ENCODE measurements around the gene SH3D21. TPM values are rescaled to one million over a fixed set of nuclear protein-coding genes. Genes with fewer than 3 reads are reported as not detected.
A peak's percentile ranks its signal among the peaks of the same experiment; 100 is the strongest.

The SH3D21 gene
- total and polyA plus RNA-seq, 2 donors (not counting 1 experiment from before 2014, with no cell fraction given), result 0.49 to 1.8 TPM

DNA sequence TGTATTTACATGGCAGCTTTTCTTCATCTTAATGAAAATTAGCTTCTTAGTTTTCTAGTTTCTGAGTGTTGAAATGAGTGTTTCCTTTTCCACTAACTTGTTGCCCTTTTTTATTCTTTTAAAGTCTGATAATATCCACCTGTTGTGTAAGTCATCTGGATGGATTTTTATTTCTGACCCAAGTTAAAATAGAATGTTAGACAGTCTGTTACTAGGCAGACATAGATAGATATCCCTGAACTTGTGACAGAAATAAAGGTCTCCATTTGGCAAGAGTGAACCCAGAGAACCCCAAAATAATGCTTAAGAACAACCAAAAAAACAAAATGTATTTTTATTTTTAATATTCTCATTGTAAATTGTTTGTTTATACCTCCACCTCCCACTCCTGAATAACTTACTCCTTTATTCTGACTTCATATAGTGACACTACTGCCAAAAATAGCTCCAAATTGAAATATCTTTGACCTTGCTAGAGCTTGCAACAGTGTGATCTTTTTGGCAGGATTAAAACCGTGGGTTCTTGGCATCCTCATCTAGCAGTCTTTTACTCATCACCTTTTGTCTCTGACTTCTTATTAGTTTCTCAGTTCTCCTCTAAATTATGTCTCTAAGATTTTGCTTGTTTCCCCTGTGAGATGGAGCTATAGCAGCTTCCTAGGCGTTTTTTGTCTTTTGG, 26.9 kb upstream of the SH3D21 start:
- Mint-ChIP-seq H3K27ac (peak overlapping the region; percentile 27), H3K4me1 (peaks cover 9% of the 10 kb centered on the region), H3K4me3 (no peak overlapping the region), H3K9me3 (ENCODE audit: insufficient read depth) (no peaks in the 10 kb centered on the region), H3K27me3 (no peaks in the 10 kb centered on the region)
- Histone ChIP-seq H3K4me3 (ENCODE audit: control extremely low read depth in 1 of 5, extremely low read depth in 1 of 5, insufficient read depth in 1 of 5, low read depth in 2 of 5, low read length in 4 of 5) (no peak overlapping the region), H3K79me2 (ENCODE audit: control insufficient read depth, insufficient read depth, low read length) (peaks cover 54% of the 10 kb centered on the region), H3K27me3 (replicated peaks in 1 of 4; ENCODE audit: control extremely low read depth in 1 of 4, control insufficient read depth in 3 of 4, insufficient read depth in 4 of 4, low read length in 3 of 4) (no peaks in the 10 kb centered on the region), H4K20me1 (ENCODE audit: control insufficient read depth, insufficient read depth, low read length, poor library complexity, severe bottlenecking) (peaks cover 7% of the 10 kb centered on the region), H3K9me3 (ENCODE audit: control extremely low read depth in 1 of 3, control insufficient read depth in 2 of 3, insufficient read depth in 1 of 3, low read length in 2 of 3) (no peaks in the 10 kb centered on the region), H3K36me3 (replicated peaks in 1 of 2; ENCODE audit: control extremely low read depth in 1 of 2, control insufficient read depth in 1 of 2, extremely low read depth in 1 of 2, insufficient read depth in 2 of 2, low read length in 1 of 2) (peaks cover 3 to 28% of the 10 kb centered on the region in 2 experiments), H3K27ac (ENCODE audit: low read length in 2 of 2) (peak overlapping the region in 1 of 2 donors; percentile 48), H3K9ac (ENCODE audit: low read length) (no peak overlapping the region), H3K4me2 (replicated peaks; ENCODE audit: low read depth, low read length, poor library complexity, severe bottlenecking) (no peak overlapping the region), H3K4me1 (ENCODE audit: control insufficient read depth in 2 of 2, insufficient read depth in 2 of 2, low read length in 2 of 2) (no peaks in the 10 kb centered on the region), H2AFZ (ENCODE audit: insufficient read depth, low read depth, low read length, poor library complexity, severe bottlenecking) (no peak overlapping the region)
- DNase-seq (no peak), ATAC-seq (ENCODE audit: low read depth) (no peak)
- no peak for TF ChIP-seq EZH2 (IDR thresholded peaks at IDR 0.05; ENCODE audit: borderline replicate concordance, insufficient read depth, low read depth, low read length, poor library complexity, severe bottlenecking)
- TF ChIP-seq CTCF (IDR thresholded peaks at IDR 0.05), result no peak
- POLR2A ChIA-PET, result no interaction called here
- intact Hi-C loops (cut with micrococcal nuclease), result no loop called here
- CTCF ChIA-PET, result interaction anchor here (1.2 to 2.5 kb wide), 4 partner anchors 55 to 179 kb away, joined by 3 to 12 read pairs (median 3); partner anchors contain the start of genes THRAP3 and TRAPPC3
- 60% methylated on average over 1 of the region's 2 CpGs for WGBS (ENCODE audit: insufficient coverage)

- Histone ChIP-seq H3K4me1 (ENCODE audit: control insufficient read depth in 2 of 2, insufficient read depth in 2 of 2, low read length in 2 of 2) (no peaks in the 10 kb centered on the region), H2AFZ (ENCODE audit: insufficient read depth, low read depth, low read length, poor library complexity, severe bottlenecking) (no peak overlapping the region), H3K36me3 (replicated peaks in 1 of 2; ENCODE audit: control extremely low read depth in 1 of 2, control insufficient read depth in 1 of 2, extremely low read depth in 1 of 2, insufficient read depth in 2 of 2, low read length in 1 of 2) (peaks cover 9 to 33% of the 10 kb centered on the region in 2 experiments), H3K4me2 (replicated peaks; ENCODE audit: low read depth, low read length, poor library complexity, severe bottlenecking) (no peak overlapping the region), H3K9me3 (ENCODE audit: control extremely low read depth in 1 of 3, control insufficient read depth in 2 of 3, insufficient read depth in 1 of 3, low read length in 2 of 3) (no peaks in the 10 kb centered on the region), H3K79me2 (ENCODE audit: control insufficient read depth, insufficient read depth, low read length) (peaks cover 48% of the 10 kb centered on the region), H3K4me3 (ENCODE audit: control extremely low read depth in 1 of 5, extremely low read depth in 1 of 5, insufficient read depth in 1 of 5, low read depth in 2 of 5, low read length in 4 of 5) (no peak overlapping the region), H3K27ac (ENCODE audit: low read length in 2 of 2) (peak overlapping the region in 1 of 2 donors; percentile 48), H3K27me3 (replicated peaks in 1 of 4; ENCODE audit: control extremely low read depth in 1 of 4, control insufficient read depth in 3 of 4, insufficient read depth in 4 of 4, low read length in 3 of 4) (no peaks in the 10 kb centered on the region), H4K20me1 (ENCODE audit: control insufficient read depth, insufficient read depth, low read length, poor library complexity, severe bottlenecking) (peaks cover 7% of the 10 kb centered on the region), H3K9ac (ENCODE audit: low read length) (no peak overlapping the region)
- no peak for DNase-seq
- ChIA-PET CTCF (interaction anchor here (1.2 to 2.5 kb wide), 4 partner anchors 55 to 180 kb away, joined by 3 to 12 read pairs (median 3); partner anchors contain the start of genes THRAP3 and TRAPPC3), POLR2A (no interaction called here)
- Mint-ChIP-seq H3K27ac (peak overlapping the region; percentile 48), H3K4me3 (no peak overlapping the region), H3K4me1 (peaks cover 9% of the 10 kb centered on the region), H3K27me3 (no peaks in the 10 kb centered on the region), H3K9me3 (ENCODE audit: insufficient read depth) (no peaks in the 10 kb centered on the region)
- no peak for ATAC-seq (ENCODE audit: low read depth)
- TF ChIP-seq CTCF (IDR thresholded peaks at IDR 0.05) (no peak), EZH2 (IDR thresholded peaks at IDR 0.05; ENCODE audit: borderline replicate concordance, insufficient read depth, low read depth, low read length, poor library complexity, severe bottlenecking) (no peak)
- 94% methylated on average over 3 of the region's 7 CpGs for WGBS (ENCODE audit: insufficient coverage)
- intact Hi-C loops (cut with micrococcal nuclease), result no loop called here
Measured at GRCh38 chr1:36279789-36280296, 26.3 kb upstream of the SH3D21 start.

Data from B cell (primary cell).